Caco-2 (cell line): ENCODE results near the gene RNLS. TPM values are rescaled to one million over a fixed set of nuclear protein-coding genes. Genes with fewer than 3 reads are reported as not detected.

Experiments used
- BruUV-seq: library from RNA; stranded (reverse); fragments of 400-500 nt; replicated peaks from 2 replicates; lab custom pipeline; 2021; lab: Mats Ljungman, UMichigan
- CTCF ChIA-PET: fragments of 300-600 bp; sonication (Branson Sonifier 250); formaldehyde crosslinking; loops from one replicate; lab custom pipeline; 2022; ENCODE audit warnings: antibody characterized with exemption; lab: Charles Lee
- POLR2A ChIA-PET: fragments of 300-600 bp; sonication (Branson Sonifier 250); formaldehyde crosslinking; loops from one replicate; lab custom pipeline; 2022; ENCODE audit warnings: antibody characterized with exemption; lab: Charles Lee
- DNase-seq, 2 experiments: peaks; one replicate each; pipeline versions ENCODE4 v3.0.0 to v3.0.0-alpha.2; 2020 to 2022
- H3K27me3 ChIP-seq: replicated peaks from 2 replicates; pipeline ENCODE4 v1.6.0; 2011; ENCODE audit warnings: low read length; ENCODE audit not compliant: control insufficient read depth, insufficient read depth
- H3K36me3 ChIP-seq: 2 replicates; pipeline ENCODE4 v1.5.1; 2011; ENCODE audit warnings: low read length; ENCODE audit not compliant: control insufficient read depth, insufficient read depth
- H3K4me1 ChIP-seq: fragments of 250-450 bp; sonication (Bioruptor Pico); 2 replicates; pipeline ENCODE4 v1.5.1; 2020; ENCODE audit warnings: mild to moderate bottlenecking
- H3K4me3 ChIP-seq: 2 replicates; pipeline ENCODE4 v1.5.1; 2011; ENCODE audit warnings: low read depth, mild to moderate bottlenecking, control low read depth, low read length
- H3K9me3 ChIP-seq: fragments of 250-450 bp; sonication (Bioruptor Pico); 2 replicates; pipeline ENCODE4 v1.5.1; 2020; ENCODE audit warnings: mild to moderate bottlenecking, moderate library complexity
- H3K27ac Mint-ChIP-seq: one replicate; pipeline ENCODE4 v1.8.0; 2022; ENCODE audit warnings: mixed read lengths; ENCODE audit not compliant: unreplicated experiment
- H3K27me3 Mint-ChIP-seq: one replicate; pipeline ENCODE4 v1.8.0; 2022; ENCODE audit warnings: mixed read lengths; ENCODE audit not compliant: insufficient read depth, unreplicated experiment
- H3K36me3 Mint-ChIP-seq: one replicate; pipeline ENCODE4 v1.8.0; 2022; ENCODE audit warnings: mild to moderate bottlenecking, mixed read lengths; ENCODE audit not compliant: insufficient read depth, unreplicated experiment
- H3K4me1 Mint-ChIP-seq: one replicate; pipeline ENCODE4 v1.8.0; 2022; ENCODE audit warnings: low read depth, mixed read lengths; ENCODE audit not compliant: unreplicated experiment
- H3K4me3 Mint-ChIP-seq: one replicate; pipeline ENCODE4 v1.8.0; 2022; ENCODE audit warnings: mild to moderate bottlenecking, moderate library complexity, mixed read lengths; ENCODE audit not compliant: unreplicated experiment
- H3K9me3 Mint-ChIP-seq: one replicate; pipeline ENCODE4 v1.8.0; 2022; ENCODE audit warnings: mixed read lengths; ENCODE audit not compliant: unreplicated experiment
- intact Hi-C: fragments of 100-400 bp; cut with micrococcal nuclease; formaldehyde crosslinking; loops from one replicate; pipeline ENCODE4 v1.10.0; 2022; ENCODE audit not compliant: unreplicated experiment
- total RNA-seq: library from RNA; stranded (reverse); gene quantifications from 2 replicates; pipeline ENCODE4 v1.2.3, GENCODE V29; 2022
- TF ChIP-seq, protein P1 (sequence below), 2 experiments: fragments of 200-600 bp in 1 of 2; IDR thresholded peaks; 1 replicate in 1 of 2; 2 replicates in 1 of 2; pipeline versions ENCODE4 v1.5.1 to v1.8.0; 2011 to 2022; ENCODE audit warnings: antibody characterized with exemption in 1 of 2, control low read depth in 1 of 2, inconsistent platforms in 1 of 2, low read depth in 1 of 2, low read length in 1 of 2, mild to moderate bottlenecking in 1 of 2, moderate library complexity in 1 of 2; ENCODE audit not compliant: insufficient read depth in 1 of 2, severe bottlenecking in 1 of 2, unreplicated experiment in 1 of 2

RNLS gene
- total RNA-seq, 1 experiment from 2014 or later = 5.7 TPM

DNA sequence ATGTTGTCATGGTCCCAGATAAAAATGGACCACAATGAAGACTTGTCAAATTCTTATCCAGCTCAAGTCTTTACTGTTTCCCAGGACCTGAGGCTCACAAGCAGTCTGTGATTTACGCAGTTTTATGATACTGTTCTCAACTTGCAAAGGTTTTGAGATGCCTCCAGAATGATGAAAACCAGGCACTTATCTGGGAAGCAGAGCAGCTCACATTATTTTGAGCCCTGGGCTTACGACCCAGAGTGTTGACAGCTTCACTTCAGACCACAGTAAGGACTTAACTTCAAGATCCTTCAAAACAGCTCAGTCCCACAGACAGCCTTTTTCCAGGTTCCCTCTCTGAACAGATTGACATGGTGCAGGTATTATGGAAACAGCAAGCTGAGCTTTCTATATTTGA is 236.1 kb downstream of the RNLS start:
- H3K4me1 Mint-ChIP-seq = peaks cover 17% of the 10 kb centered on the region
- Histone ChIP-seq H3K9me3 (no peaks in the 10 kb centered on the region), H3K36me3 (no peaks in the 10 kb centered on the region), H3K4me3 (no peak overlapping the region), H3K4me1 (peaks cover 21% of the 10 kb centered on the region), H3K27me3 (no peaks in the 10 kb centered on the region)
- ChIA-PET CTCF (interaction anchor here (0.6 to 0.9 kb wide), 3 partner anchors 39 to 487 kb away, joined by 3 to 4 read pairs (median 4); no protein-coding TSS in a partner anchor), POLR2A (no interaction called here)
- no peak for DNase-seq
- intact Hi-C loops = no loop called here
- no TSS peak for BruUV-seq
- no peaks in the 10 kb centered on the region for H3K36me3 Mint-ChIP-seq
- TF ChIP-seq, protein P1, sequence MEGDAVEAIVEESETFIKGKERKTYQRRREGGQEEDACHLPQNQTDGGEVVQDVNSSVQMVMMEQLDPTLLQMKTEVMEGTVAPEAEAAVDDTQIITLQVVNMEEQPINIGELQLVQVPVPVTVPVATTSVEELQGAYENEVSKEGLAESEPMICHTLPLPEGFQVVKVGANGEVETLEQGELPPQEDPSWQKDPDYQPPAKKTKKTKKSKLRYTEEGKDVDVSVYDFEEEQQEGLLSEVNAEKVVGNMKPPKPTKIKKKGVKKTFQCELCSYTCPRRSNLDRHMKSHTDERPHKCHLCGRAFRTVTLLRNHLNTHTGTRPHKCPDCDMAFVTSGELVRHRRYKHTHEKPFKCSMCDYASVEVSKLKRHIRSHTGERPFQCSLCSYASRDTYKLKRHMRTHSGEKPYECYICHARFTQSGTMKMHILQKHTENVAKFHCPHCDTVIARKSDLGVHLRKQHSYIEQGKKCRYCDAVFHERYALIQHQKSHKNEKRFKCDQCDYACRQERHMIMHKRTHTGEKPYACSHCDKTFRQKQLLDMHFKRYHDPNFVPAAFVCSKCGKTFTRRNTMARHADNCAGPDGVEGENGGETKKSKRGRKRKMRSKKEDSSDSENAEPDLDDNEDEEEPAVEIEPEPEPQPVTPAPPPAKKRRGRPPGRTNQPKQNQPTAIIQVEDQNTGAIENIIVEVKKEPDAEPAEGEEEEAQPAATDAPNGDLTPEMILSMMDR (IDR thresholded peaks at IDR 0.05; ENCODE audit: insufficient read depth in 1 of 2, low read depth in 1 of 2, low read length in 1 of 2, severe bottlenecking in 1 of 2, unreplicated experiment in 1 of 2) = no peak
- H3K9me3 Mint-ChIP-seq = no peaks in the 10 kb centered on the region
- no peaks in the 10 kb centered on the region for H3K27me3 Mint-ChIP-seq
- no peak overlapping the region for H3K27ac Mint-ChIP-seq
- no peak overlapping the region for H3K4me3 Mint-ChIP-seq

DNA sequence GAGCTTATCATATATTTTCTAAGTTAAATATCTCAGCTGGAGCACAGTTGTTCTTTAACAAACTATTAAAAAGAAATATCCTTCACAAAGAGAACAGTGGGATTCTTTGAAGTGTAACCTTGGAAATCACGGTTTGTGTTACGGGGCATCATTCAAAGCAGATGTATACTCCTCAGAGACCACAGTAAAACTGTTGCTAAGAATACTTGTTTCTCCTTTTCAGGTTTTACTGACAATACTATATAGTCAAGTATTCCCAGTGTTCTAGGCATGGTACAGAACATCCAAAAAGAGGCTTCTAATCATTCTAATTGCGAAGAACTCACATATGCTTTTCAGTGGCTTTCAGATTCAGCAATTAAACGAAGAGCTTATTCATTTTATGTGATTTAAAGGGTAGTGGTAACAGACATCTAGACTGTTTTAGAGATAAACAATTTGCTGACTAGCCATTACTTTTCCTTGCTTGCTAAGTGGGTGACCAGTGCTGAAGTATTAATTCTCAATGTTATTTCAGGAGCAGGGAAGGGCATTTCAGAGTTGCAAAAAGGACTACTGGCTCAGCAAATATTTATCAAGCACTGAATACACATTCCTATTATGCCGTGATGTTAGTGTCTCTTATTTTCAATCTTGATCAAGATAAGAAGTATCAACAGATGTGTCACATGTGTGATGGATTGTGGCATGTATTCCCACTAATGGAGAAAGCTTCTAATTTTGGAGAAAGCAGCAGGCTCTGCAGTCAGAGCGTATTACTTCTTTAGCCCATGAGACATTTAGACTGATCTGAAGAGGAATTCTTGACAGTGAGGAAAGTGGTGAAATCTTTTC is 236.8 kb downstream of the RNLS start:
- BruUV-seq = no TSS peak
- Mint-ChIP-seq H3K36me3 (no peaks in the 10 kb centered on the region), H3K4me3 (peak overlapping the region; percentile 29), H3K27ac (no peak overlapping the region), H3K9me3 (no peaks in the 10 kb centered on the region), H3K27me3 (no peaks in the 10 kb centered on the region), H3K4me1 (peaks cover 17% of the 10 kb centered on the region)
- Histone ChIP-seq H3K9me3 (no peaks in the 10 kb centered on the region), H3K36me3 (no peaks in the 10 kb centered on the region), H3K4me1 (peaks cover 21% of the 10 kb centered on the region), H3K4me3 (no peak overlapping the region), H3K27me3 (no peaks in the 10 kb centered on the region)
- intact Hi-C loops = loop anchor here (1.0 kb wide), 1 partner anchor 120 kb away; no protein-coding TSS in a partner anchor
- CTCF ChIA-PET = interaction anchor here (0.6 to 0.9 kb wide), 4 partner anchors 40 to 576 kb away, joined by 3 to 5 read pairs (median 4); no protein-coding TSS in a partner anchor
- POLR2A ChIA-PET = no interaction called here
- TF ChIP-seq, protein P1 (IDR thresholded peaks at IDR 0.05; ENCODE audit: insufficient read depth in 1 of 2, low read depth in 1 of 2, low read length in 1 of 2, severe bottlenecking in 1 of 2, unreplicated experiment in 1 of 2) = no peak
- DNase-seq = peak in 1 of 2 experiments; percentile 27

DNA sequence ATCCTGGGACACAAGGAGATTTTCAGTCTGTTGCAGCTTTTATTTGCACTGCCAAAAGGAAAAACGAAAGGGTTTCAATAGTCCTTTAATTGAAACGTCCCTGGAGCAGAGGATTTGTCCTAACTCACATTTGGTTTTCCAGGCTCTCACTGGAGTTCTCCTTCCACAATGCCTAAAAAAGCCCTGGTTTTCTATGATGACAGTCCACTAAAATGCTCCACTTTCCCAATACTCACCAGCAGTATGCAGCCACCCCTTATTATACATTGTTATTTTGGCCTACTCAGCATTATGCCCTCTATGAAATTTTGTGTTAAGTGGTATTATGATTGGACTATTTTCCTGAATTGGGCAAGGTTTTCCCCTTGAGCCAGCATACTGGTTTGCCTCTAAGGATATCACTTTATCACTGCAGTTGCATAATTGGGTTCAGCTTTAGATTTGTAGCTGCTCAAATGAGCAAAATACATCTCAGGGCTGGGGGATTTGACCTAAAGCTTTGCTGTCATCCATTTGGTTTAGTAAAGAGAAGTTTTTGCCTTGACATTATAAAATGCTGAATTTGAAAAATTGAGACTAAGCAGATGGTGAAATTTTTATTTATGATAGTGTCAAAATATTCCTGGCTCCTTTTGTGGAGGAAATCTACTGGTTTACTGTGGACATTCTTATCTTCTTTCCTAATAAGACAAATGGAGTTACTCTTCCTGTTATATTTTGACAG is 239.2 kb downstream of the RNLS start:
- peaks cover 17% of the 10 kb centered on the region for H3K4me1 Mint-ChIP-seq
- CTCF ChIA-PET = no interaction called here
- H3K36me3 Mint-ChIP-seq = no peaks in the 10 kb centered on the region
- H3K27ac Mint-ChIP-seq = no peak overlapping the region
- Histone ChIP-seq H3K27me3 (no peaks in the 10 kb centered on the region), H3K9me3 (no peaks in the 10 kb centered on the region), H3K4me3 (no peak overlapping the region), H3K36me3 (no peaks in the 10 kb centered on the region), H3K4me1 (peaks cover 21% of the 10 kb centered on the region)
- intact Hi-C loops = no loop called here
- DNase-seq = no peak
- no peak overlapping the region for H3K4me3 Mint-ChIP-seq
- POLR2A ChIA-PET = no interaction called here
- H3K9me3 Mint-ChIP-seq = no peaks in the 10 kb centered on the region
- no peaks in the 10 kb centered on the region for H3K27me3 Mint-ChIP-seq
- BruUV-seq = no TSS peak
- TF ChIP-seq, protein P1 (IDR thresholded peaks at IDR 0.05; ENCODE audit: insufficient read depth in 1 of 2, low read depth in 1 of 2, low read length in 1 of 2, severe bottlenecking in 1 of 2, unreplicated experiment in 1 of 2) = no peak
